Measurements from ENCODE around the gene PLIN3. TPM values are rescaled to one million over a fixed set of nuclear protein-coding genes. Genes with fewer than 3 reads are reported as not detected.
"Not testable (repeated sequence)": the region's sequence is repeated elsewhere in the genome, so short reads cannot be mapped to it uniquely, and the experiment has no call there.

PLIN3 gene
- total and polyA plus RNA-seq, 2 donors (not counting 1 experiment from before 2014, with no cell fraction given): 27.6 to 34.3 TPM

- H3K4me3 ChIP-seq (ENCODE audit: control extremely low read depth in 1 of 5, extremely low read depth in 1 of 5, insufficient read depth in 1 of 5, low read depth in 2 of 5, low read length in 4 of 5): peak overlapping the region in 1 of 5 experiments; percentile 73
- CTCF ChIA-PET: interaction anchor here (1.1 to 2.3 kb wide), 2 partner anchors 16 to 60 kb away, joined by 5 to 23 read pairs; no protein-coding TSS in a partner anchor
Observed at GRCh38 chr19:4792866-4793195, 74.6 kb downstream of the PLIN3 start.

GRCh38 chr19:4792019-4792865 is 75.2 kb downstream of the PLIN3 start:
- Histone ChIP-seq H2AFZ (ENCODE audit: insufficient read depth, low read depth, low read length, poor library complexity, severe bottlenecking) (peak overlapping the region; percentile 98), H3K79me2 (ENCODE audit: control insufficient read depth, insufficient read depth, low read length) (peaks cover 52% of the 10 kb centered on the region), H3K36me3 (replicated peaks in 1 of 2; ENCODE audit: control extremely low read depth in 1 of 2, control insufficient read depth in 1 of 2, extremely low read depth in 1 of 2, insufficient read depth in 2 of 2, low read length in 1 of 2) (peaks cover 0 to 32% of the 10 kb centered on the region in 2 experiments), H3K4me2 (replicated peaks; ENCODE audit: low read depth, low read length, poor library complexity, severe bottlenecking) (peak overlapping the region; percentile 76), H3K4me3 (ENCODE audit: control extremely low read depth in 1 of 5, extremely low read depth in 1 of 5, insufficient read depth in 1 of 5, low read depth in 2 of 5, low read length in 4 of 5) (peak overlapping the region in 4 of 5 experiments; percentile 73 to 79 (median 77)), H3K4me1 (ENCODE audit: control insufficient read depth in 2 of 2, insufficient read depth in 2 of 2, low read length in 2 of 2) (peaks cover 8 to 22% of the 10 kb centered on the region in 2 donors), H3K9ac (ENCODE audit: low read length) (peak overlapping the region; percentile 93), H3K27ac (ENCODE audit: low read length in 2 of 2) (peak overlapping the region; percentile 67 to 93)
- H3K9me3 Mint-ChIP-seq (ENCODE audit: insufficient read depth); ATAC-seq (ENCODE audit: low read depth); H3K27me3 ChIP-seq (replicated peaks in 1 of 4; ENCODE audit: control extremely low read depth in 1 of 4, control insufficient read depth in 3 of 4, insufficient read depth in 4 of 4, low read length in 3 of 4); DNase-seq; H4K20me1 ChIP-seq (ENCODE audit: control insufficient read depth, insufficient read depth, low read length, poor library complexity, severe bottlenecking); H3K27me3 Mint-ChIP-seq; H3K9me3 ChIP-seq (ENCODE audit: control extremely low read depth in 1 of 3, control insufficient read depth in 2 of 3, insufficient read depth in 1 of 3, low read length in 2 of 3): not testable (repeated sequence)
- peak overlapping the region; percentile 84 for H3K4me3 Mint-ChIP-seq
- H3K4me1 Mint-ChIP-seq: peaks cover 34% of the 10 kb centered on the region
- ChIA-PET POLR2A (interaction anchor here (1.0 to 1.6 kb wide), 4 partner anchors 18 to 75 kb away, joined by 3 to 23 read pairs (median 4); partner anchors contain the start of genes DPP9 and PLIN3), CTCF (interaction anchor here (0.9 to 3.0 kb wide), 9 partner anchors 8 to 239 kb away, joined by 3 to 32 read pairs (median 5); partner anchors contain the start of genes DPP9 and TICAM1)
- 13% methylated on average over 74 of the region's 75 CpGs for WGBS (ENCODE audit: insufficient coverage)
- H3K27ac Mint-ChIP-seq: peak overlapping the region; percentile 89
- intact Hi-C loops (cut with micrococcal nuclease): loop anchor here (5.0 to 10.0 kb wide), 2 partner anchors 1285 to 1607 kb away; partner anchors contain the start of genes FZR1 and NCLN

More at GRCh38 chr19:4792866-4793195, 74.6 kb downstream of the PLIN3 start:
- Histone ChIP-seq H3K4me1 (ENCODE audit: control insufficient read depth in 2 of 2, insufficient read depth in 2 of 2, low read length in 2 of 2) (peaks cover 8 to 22% of the 10 kb centered on the region in 2 donors), H3K36me3 (replicated peaks in 1 of 2; ENCODE audit: control extremely low read depth in 1 of 2, control insufficient read depth in 1 of 2, extremely low read depth in 1 of 2, insufficient read depth in 2 of 2, low read length in 1 of 2) (peaks cover 0 to 37% of the 10 kb centered on the region in 2 experiments), H3K4me2 (replicated peaks; ENCODE audit: low read depth, low read length, poor library complexity, severe bottlenecking) (peak overlapping the region; percentile 76), H3K79me2 (ENCODE audit: control insufficient read depth, insufficient read depth, low read length) (peaks cover 58% of the 10 kb centered on the region)
- H2AFZ ChIP-seq (ENCODE audit: insufficient read depth, low read depth, low read length, poor library complexity, severe bottlenecking); H4K20me1 ChIP-seq (ENCODE audit: control insufficient read depth, insufficient read depth, low read length, poor library complexity, severe bottlenecking); ATAC-seq (ENCODE audit: low read depth); H3K9ac ChIP-seq (ENCODE audit: low read length); H3K9me3 Mint-ChIP-seq (ENCODE audit: insufficient read depth); H3K27ac ChIP-seq (ENCODE audit: low read length in 2 of 2); H3K27me3 ChIP-seq (replicated peaks in 1 of 4; ENCODE audit: control extremely low read depth in 1 of 4, control insufficient read depth in 3 of 4, insufficient read depth in 4 of 4, low read length in 3 of 4); H3K27me3 Mint-ChIP-seq; H3K9me3 ChIP-seq (ENCODE audit: control extremely low read depth in 1 of 3, control insufficient read depth in 2 of 3, insufficient read depth in 1 of 3, low read length in 2 of 3): not testable (repeated sequence)
- Mint-ChIP-seq H3K4me1 (peaks cover 34% of the 10 kb centered on the region), H3K4me3 (peak overlapping the region; percentile 84), H3K27ac (peak overlapping the region; percentile 53)
- 97% methylated on average over 24 of the region's 24 CpGs for WGBS (ENCODE audit: insufficient coverage)
- peak; percentile 34 for DNase-seq
- intact Hi-C loops (cut with micrococcal nuclease): loop anchor here (5.0 to 10.0 kb wide), 2 partner anchors 1286 to 1608 kb away; partner anchors contain the start of genes FZR1 and NCLN
- POLR2A ChIA-PET: interaction anchor here (1.1 kb wide), 1 partner anchor 65 kb away, joined by 3 read pairs; no protein-coding TSS in a partner anchor
